Measurements from ENCODE around the gene TTLL8.

Gene TTLL8

DNA sequence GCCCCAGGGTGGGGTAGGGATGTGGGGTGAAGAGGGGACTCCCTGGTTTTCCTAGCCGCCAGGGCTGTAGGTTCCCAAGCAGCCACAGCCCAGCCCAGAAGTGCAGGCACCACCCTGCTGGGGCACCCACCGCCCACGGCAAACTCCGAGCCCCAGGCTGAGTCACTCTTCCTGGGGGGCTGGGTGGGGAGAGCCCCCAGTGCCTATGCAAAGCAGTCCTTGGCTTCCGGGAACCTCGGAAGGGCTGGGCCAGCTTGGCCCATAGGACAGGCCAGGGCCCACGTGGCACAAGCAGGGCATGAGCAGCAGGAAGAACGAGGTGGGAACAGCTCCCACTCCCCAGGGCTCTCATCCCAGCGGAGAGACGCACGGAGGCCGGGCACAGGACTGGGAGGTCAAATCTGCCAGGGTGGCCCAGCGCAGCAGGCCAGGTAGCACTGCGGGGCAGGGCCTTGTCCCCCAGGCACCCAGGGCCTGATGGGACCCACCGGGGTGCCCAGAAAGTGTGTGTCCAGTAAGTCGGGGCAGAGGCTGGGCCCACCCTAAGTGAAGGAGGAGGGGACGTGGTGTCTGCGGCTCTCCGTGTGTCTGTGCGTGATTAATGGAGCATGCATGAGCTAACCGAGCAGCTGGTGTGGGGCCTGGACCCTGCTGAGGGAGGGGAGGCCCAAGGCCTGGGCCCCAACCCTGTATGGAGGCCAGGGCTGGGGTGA, 41.0 kb downstream of the TTLL8 start:
- peak; percentile 87 for DNase-seq

- peak; percentile 61 for DNase-seq
Observed at GRCh38 chr22:50016308-50016987, 41.6 kb downstream of the TTLL8 start.

DNA sequence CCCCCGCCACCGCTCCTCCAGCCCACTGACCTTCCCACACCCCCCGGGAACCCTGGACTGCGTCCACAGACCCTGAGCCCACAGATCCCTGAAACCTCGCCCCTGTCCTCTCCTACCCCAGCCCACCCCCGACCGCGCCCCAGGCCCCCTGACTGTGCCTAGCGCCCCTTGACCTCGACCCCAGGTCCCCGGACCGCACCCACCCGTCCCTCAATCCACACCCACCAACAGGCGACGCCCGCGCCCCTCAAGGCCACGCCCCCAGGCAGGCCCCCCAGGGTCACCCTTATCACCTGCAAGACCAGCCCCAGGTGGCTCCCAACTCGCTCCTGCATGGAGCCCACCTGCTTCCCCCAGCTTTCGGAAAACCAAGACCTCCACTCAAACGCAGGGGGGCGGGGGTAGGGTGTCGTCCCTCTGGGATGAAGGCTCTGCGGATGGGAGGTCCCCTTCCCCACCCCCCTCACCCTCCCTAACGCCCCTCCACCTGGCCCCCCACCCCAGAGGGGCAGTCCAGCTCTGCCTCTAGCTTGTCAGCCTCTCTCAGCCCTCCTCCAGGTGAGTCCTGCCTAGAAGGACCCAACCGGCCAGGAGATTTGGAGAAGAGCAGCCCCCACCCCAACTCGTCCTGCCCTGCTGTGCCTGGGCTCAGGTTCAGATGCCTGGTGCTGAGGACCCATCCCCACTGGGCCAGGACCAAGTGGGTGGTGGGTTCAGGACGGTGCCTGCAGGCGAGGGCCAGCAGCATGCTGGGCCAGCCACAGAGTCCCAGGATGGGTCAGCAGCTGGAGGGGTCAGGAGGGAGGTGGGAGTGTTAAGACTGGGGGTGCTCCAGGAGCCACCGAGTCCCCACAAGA, 42.4 kb downstream of the TTLL8 start:
- peak; percentile 39 for DNase-seq

- peak; percentile 65 for DNase-seq
Observed at GRCh38 chr22:50014655-50015401, 43.3 kb downstream of the TTLL8 start.

- peak; percentile 63 for DNase-seq
Observed at GRCh38 chr22:50014053-50014501, 44.0 kb downstream of the TTLL8 start.

DNA sequence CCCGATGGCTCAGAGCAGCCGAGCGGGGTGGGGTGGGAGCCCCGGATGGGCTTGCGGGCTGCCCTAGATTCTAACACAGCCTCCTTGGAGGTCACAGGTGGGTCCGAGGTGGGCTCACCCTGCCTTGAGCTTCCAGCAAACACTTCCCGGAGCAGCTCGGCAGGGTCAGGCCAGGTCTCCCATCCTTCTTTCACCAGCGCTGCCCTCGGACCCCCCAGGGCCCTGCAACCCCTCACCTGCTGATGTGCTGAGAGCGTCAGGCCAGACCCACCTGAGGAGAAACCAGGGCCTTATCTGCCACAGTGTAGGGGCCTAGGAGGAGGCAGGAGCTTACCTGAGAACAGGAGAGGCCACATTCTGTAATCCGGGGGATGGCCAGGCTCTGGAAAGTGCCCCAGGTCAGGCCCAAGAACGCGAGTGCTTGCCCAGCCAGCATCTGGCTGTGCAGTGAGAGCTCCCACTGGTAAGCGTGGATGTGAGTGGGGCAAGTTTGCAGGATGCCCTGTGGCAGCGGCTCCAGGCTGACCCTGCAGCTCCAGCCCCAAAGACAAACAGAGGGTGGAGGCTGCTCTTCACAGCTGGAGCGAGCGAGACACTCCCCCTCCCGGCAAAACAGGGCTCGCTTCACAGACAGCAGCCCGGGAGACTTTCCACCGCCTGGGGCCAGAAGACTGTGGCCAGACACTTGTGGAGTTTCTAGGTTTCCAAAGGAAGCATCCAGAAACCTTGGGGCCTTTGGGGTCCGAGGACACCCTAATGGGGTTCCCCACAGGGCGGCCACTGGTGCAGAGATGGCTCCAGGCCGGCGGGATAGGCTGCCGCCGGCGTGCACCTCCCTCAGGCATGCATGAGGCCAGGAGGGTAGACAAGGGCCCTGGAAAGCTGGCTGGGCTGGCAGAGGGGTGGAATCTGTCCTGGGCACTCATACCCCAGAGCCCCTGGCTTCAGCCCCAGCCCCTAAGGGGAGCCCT, 45.6 kb downstream of the TTLL8 start, which contains the start of gene IL17REL:
IL17REL (minus strand) TSS at position 555 of the 971 bp plus-strand sequence; CDS start at position 436, 119 bp downstream.
- peak; percentile 61 for DNase-seq

DNA sequence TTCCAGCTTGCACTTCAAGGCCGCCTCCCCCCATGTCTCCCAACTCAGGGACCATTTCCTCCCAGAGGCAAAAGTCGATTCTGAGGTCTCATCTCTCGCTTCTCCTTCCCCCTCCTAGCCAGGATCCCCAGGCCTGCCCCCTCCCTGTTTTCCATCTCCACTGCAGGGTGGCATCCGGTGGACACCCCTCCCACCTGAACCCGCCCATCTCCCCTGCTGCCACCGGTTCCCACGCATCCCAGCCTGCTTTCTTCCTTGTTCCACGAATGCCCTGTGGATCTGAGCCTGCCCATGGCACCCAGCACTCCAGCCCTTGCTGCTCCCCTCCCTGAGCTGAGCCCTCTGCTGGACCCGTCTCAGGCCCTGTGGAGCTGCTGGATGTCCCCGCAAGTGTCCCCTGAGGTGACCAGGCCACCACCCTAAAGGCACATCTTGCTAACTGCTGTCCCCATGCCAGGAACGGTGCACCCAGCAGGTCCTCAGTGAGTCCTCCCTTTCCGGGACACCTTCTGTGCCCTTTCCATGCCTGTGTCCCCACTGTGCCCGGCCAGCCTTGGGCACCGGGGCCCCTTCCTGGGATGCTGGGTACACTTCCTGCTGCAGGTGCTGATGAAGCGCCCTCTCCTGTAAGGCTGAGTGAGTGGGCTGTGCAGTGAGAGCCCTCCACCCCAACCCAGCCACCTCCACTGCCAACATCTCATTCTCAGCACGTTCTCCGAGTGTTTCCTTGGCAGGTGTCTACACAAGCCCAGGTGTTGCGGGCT, 46.5 kb downstream of the TTLL8 start:
- peak; percentile 66 for DNase-seq

- DNase-seq = peak; percentile 89
Observed at GRCh38 chr22:50010676-50011446, 47.2 kb downstream of the TTLL8 start.

DNA sequence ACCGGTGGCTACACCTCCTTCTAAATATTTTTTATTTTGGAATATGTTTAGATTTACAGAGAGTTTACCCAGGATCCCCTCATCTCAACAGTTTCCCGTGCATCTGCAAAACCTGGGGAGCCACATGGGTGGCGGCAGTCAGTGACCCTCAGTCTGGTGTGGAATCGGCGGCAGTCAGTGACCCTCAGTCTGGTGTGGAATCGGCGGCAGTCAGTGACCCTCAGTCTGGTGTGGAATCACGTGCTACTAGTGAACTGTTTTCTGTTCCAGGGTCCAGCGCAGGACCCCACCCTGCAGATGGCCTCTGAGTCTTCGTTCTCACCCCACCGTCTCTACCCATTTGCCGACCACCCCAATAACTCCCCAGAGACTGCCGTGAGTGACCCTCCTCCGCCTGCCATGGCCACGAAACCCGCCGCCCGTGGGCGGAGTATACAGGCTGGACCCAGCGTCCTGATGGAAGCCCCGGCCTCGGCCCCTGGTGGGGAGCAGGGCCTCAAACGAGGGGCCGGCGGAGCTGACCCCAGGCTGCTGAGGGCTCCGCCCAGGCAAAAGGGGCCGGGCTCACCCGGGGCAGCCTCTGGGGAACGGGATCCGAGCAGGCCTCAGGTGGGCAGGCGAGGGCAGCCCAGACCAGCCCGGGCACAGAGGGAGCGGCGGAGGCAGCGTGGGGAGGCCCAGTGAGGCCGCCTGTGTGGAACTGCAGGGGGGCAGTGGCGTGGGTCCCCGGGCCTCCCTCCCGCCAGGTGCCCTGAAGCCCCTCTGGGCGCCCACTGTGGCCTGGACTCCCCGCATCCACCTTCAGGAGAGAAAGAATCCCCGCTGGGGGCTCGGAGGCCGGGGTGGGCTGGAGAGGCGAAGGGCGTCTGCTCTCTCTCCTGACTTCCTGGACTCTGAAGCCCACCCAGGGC, 48.1 kb downstream of the TTLL8 start:
- peak; percentile 66 for DNase-seq

- DNase-seq = peak; percentile 58
Observed at GRCh38 chr22:50009251-50009650, 48.8 kb downstream of the TTLL8 start.

DNA sequence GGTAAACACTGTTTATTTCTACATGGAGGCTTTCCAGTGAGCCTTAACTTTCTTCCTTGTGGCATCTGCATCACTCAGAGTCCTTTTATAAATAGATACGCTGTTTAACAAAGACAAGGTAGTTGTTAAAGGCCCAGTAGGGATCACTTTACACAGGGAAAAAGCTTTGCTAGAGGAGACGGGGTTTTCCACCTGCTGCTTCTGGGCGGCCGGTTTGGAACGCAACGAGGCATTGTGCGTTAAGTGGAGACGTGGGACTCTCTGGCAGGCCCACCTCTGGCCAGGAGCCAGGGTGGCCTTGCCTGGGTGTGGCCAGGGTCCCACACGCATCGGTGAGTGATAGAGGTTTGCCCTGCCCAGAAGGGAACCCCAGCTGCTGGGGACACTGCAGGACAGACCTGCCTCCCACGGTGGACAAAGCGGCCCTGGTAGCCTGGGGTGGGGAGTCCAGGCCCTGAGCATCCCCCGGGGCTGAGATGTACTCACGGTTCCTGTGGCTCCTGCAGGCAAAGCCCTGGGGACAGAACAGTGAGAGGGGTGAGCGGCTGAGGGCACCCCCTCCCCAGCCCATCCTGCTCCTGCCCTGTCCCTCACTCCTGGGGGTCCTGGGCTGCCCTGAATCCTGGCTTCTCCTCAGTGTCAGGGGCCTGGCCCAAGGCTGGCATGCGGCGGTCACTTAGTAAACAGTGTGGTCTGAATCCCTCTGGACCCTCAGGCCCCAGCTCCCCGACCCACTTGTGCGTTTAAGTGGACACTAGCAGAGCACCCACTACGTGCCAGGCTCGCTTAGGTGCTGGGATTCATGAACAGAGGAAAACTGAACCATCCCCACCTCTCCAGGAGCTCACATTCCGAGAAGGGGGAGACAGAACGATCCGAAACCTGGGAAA, 49.7 kb downstream of the TTLL8 start:
- peak; percentile 58 for DNase-seq

GRCh38 chr22:50007057-50007511, 51.0 kb downstream of the TTLL8 start:
- DNase-seq = no peak

DNA sequence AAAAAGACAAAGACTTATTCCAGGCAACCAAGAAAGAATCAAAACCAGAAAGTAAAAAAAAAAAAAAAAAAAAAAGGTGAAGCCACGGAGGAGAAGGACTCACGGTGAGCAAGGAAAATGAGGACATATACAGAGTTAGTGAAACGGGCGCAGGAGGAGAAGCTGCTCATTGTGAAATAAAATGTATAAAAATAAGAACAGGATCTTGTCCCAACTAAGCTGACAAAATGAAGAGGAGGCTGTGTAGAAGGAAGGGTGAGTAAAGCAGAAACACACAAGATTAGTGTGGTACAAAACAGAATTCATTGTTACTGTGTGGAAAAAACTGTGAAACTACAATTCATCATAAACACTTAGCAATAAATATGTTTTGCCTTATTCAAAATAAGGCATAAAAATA, 53.2 kb downstream of the TTLL8 start:
- no peak for DNase-seq

DNA sequence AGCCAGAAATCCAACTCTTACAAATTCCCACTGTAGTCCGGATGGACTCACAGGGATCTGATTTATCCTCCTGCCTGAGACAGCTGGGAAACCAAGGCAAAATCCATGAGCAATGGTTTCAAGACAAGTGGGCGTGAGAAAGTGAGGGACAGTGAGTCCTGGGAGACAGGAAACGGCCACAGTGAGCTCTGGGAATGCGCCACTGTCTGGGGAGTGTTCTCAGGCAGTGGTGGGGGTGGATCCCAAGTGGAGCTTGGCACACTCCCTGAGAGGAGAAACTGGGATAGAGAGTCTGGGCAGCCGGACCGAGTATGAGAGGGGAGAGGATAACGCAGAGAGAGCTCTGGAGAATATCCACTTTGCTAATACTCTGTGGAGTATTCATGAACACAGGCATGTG, 55.3 kb downstream of the TTLL8 start:
- peak; percentile 38 for DNase-seq

GRCh38 chr22:50001388-50002231, 56.5 kb downstream of the TTLL8 start:
- DNase-seq = peak; percentile 58

Measured in activated effector memory CD4-positive, alpha-beta T cell treated with anti-CD3 and anti-CD28 coated beads, Interleukin-2, amount 50 U/mL, for 16 hours (primary cell).